H1 (cell line): ENCODE data around the gene B3GALT6. TPM values are rescaled to one million over a fixed set of nuclear protein-coding genes. Genes with fewer than 3 reads are reported as not detected.

Source experiments
- CTCF ChIA-PET: fragments of 300-600 bp; sonication (Branson Sonifier 250); formaldehyde crosslinking; loops from one replicate; lab custom pipeline; 2021; ENCODE audit not compliant: partially characterized antibody; lab: Charles Lee
- POLR2A ChIA-PET: fragments of 300-600 bp; sonication (Branson Sonifier 250); formaldehyde crosslinking; loops from one replicate; lab custom pipeline; 2021; ENCODE audit warnings: inconsistent platforms; ENCODE audit not compliant: partially characterized antibody; lab: Charles Lee
- DNase-seq, 2 experiments: peaks; one replicate each; pipeline versions ENCODE4 v3.0.0 to v3.0.0-alpha.2; 2010 to 2022; ENCODE audit warnings: low spot score in 2 of 2, low read depth in 1 of 2, mixed read lengths in 1 of 2
- FAIRE-seq: peaks from 2 replicates; lab custom pipeline; 2011; peaks lifted over from hg19 to GRCh38; lab: Jason Lieb, UNC
- H2AFZ ChIP-seq: 2 replicates; pipeline ENCODE4 v1.8.1; 2012; ENCODE audit warnings: low read length, inconsistent platforms
- H2AK5ac ChIP-seq: 2 replicates; pipeline ENCODE4 v1.6.1; 2013; ENCODE audit warnings: low read depth, low read length
- H2BK120ac ChIP-seq: replicated peaks from 2 replicates; pipeline ENCODE3; 2013; ENCODE audit warnings: low read depth, low read length, inconsistent platforms
- H2BK12ac ChIP-seq: 2 replicates; pipeline ENCODE4 v1.6.1; 2013; ENCODE audit warnings: low read depth, low read length
- H2BK15ac ChIP-seq: 2 replicates; pipeline ENCODE4 v1.6.1; 2013; ENCODE audit warnings: low read length
- H2BK20ac ChIP-seq: 2 replicates; pipeline ENCODE4 v1.6.1; 2013; ENCODE audit warnings: low read length
- H2BK5ac ChIP-seq: 2 replicates; pipeline ENCODE4 v1.6.1; 2013; ENCODE audit warnings: low read depth, low read length
- H3K14ac ChIP-seq: 2 replicates; pipeline ENCODE4 v1.6.1; 2013; ENCODE audit warnings: inconsistent platforms; ENCODE audit not compliant: insufficient read length
- H3K18ac ChIP-seq: 2 replicates; pipeline ENCODE4 v1.6.1; 2013; ENCODE audit warnings: low read length; ENCODE audit errors: extremely low read depth
- H3K23ac ChIP-seq: 2 replicates; pipeline ENCODE4 v1.6.1; 2013; ENCODE audit warnings: inconsistent platforms; ENCODE audit not compliant: insufficient read length
- H3K23me2 ChIP-seq: 2 replicates; pipeline ENCODE4 v1.6.1; 2013; ENCODE audit warnings: low read depth, low read length
- H3K27ac ChIP-seq: 2 replicates; pipeline ENCODE4 v1.6.1; 2011; ENCODE audit warnings: low read depth, low read length, inconsistent platforms
- H3K27me3 ChIP-seq, 4 experiments: replicated peaks in 1 of 4; 1 replicate in 1 of 4; 2 replicates in 3 of 4; pipeline versions ENCODE4 v1.6.1 to v1.8.1; 2011 to 2013; ENCODE audit warnings: low read length in 3 of 4, mild to moderate bottlenecking in 3 of 4, inconsistent platforms in 2 of 4, mixed read lengths in 2 of 4, moderate library complexity in 1 of 4; ENCODE audit not compliant: control insufficient read depth in 3 of 4, insufficient read depth in 3 of 4; ENCODE audit errors: extremely low read depth in 1 of 4
- H3K36me3 ChIP-seq, 4 experiments: 2 replicates each; pipeline versions ENCODE4 v1.6.1 to v1.8.1; 2011 to 2013; ENCODE audit warnings: mild to moderate bottlenecking in 4 of 4, low read length in 3 of 4, moderate library complexity in 2 of 4, control low read depth in 1 of 4, inconsistent platforms in 1 of 4; ENCODE audit not compliant: insufficient read depth in 4 of 4, control insufficient read depth in 2 of 4
- H3K4ac ChIP-seq: replicated peaks from 2 replicates; pipeline ENCODE3; 2013; ENCODE audit warnings: low read length, low read depth, mixed read lengths, inconsistent platforms; ENCODE audit not compliant: insufficient read length
- H3K4me1 ChIP-seq, 4 experiments: replicated peaks in 1 of 4; 1 replicate in 1 of 4; 2 replicates in 3 of 4; pipeline versions ENCODE4 v1.6.1 to v1.8.1; 2011 to 2013; ENCODE audit warnings: low read length in 3 of 4, inconsistent platforms in 2 of 4, mixed read lengths in 1 of 4; ENCODE audit not compliant: insufficient read depth in 4 of 4, control insufficient read depth in 3 of 4
- H3K4me2 ChIP-seq, 2 experiments: 2 replicates each; pipeline versions ENCODE4 v1.6.1 to v1.8.1; 2011 to 2013; ENCODE audit warnings: low read depth in 2 of 2, low read length in 2 of 2, control low read depth in 1 of 2, inconsistent platforms in 1 of 2, mild to moderate bottlenecking in 1 of 2; ENCODE audit not compliant: insufficient read depth in 1 of 2
- H3K4me3 ChIP-seq, 4 experiments: fragments of 200-600, 300-600 bp in 1 of 4; sonication (generic), shearing (Covaris generic), sonication (Bioruptor Twin) in 1 of 4; 2 replicates each; pipeline versions ENCODE4 v1.5.1 to v1.8.1; 2011 to 2016; ENCODE audit warnings: low read length in 4 of 4, low read depth in 3 of 4, control low read depth in 2 of 4, inconsistent platforms in 2 of 4, mild to moderate bottlenecking in 2 of 4, mixed read lengths in 1 of 4, moderate library complexity in 1 of 4; ENCODE audit not compliant: insufficient read depth in 2 of 4; ENCODE audit errors: extremely low read depth in 1 of 4
- H3K56ac ChIP-seq: replicated peaks from 2 replicates; pipeline ENCODE3; 2013; ENCODE audit warnings: low read depth, mild to moderate bottlenecking, mixed read lengths, low read length, inconsistent platforms; ENCODE audit not compliant: insufficient read length
- H3K79me1 ChIP-seq: 2 replicates; pipeline ENCODE4 v1.6.1; 2013; ENCODE audit warnings: low read depth, low read length, control low read depth
- H3K79me2 ChIP-seq, 2 experiments: 2 replicates each; pipeline versions ENCODE4 v1.6.1 to v1.8.1; 2012 to 2013; ENCODE audit warnings: low read length in 2 of 2, mild to moderate bottlenecking in 2 of 2, inconsistent platforms in 1 of 2; ENCODE audit not compliant: insufficient read depth in 2 of 2, control insufficient read depth in 1 of 2
- H3K9ac ChIP-seq, 4 experiments: replicated peaks in 1 of 4; 1 replicate in 1 of 4; 2 replicates in 3 of 4; pipeline versions ENCODE4 v1.6.1 to v1.8.1; 2011 to 2013; ENCODE audit warnings: low read depth in 3 of 4, low read length in 3 of 4, control low read depth in 2 of 4, mild to moderate bottlenecking in 2 of 4, moderate library complexity in 2 of 4, inconsistent platforms in 1 of 4; ENCODE audit errors: extremely low read depth in 1 of 4
- H3K9me3 ChIP-seq, 2 experiments: 2 replicates each; pipeline versions ENCODE4 v1.6.1 to v1.8.1; 2012 to 2013; ENCODE audit warnings: mild to moderate bottlenecking in 2 of 2, moderate library complexity in 2 of 2, control low read depth in 1 of 2, inconsistent platforms in 1 of 2, low read depth in 1 of 2, low read length in 1 of 2, mixed read lengths in 1 of 2; ENCODE audit not compliant: insufficient read depth in 2 of 2
- H4K20me1 ChIP-seq, 2 experiments: replicated peaks in 1 of 2; 2 replicates each; pipeline versions ENCODE3 to v1.8.1; 2011 to 2013; ENCODE audit warnings: inconsistent platforms in 2 of 2, low read length in 2 of 2, mild to moderate bottlenecking in 1 of 2; ENCODE audit not compliant: insufficient read depth in 2 of 2, control insufficient read depth in 1 of 2
- H4K5ac ChIP-seq: 2 replicates; pipeline ENCODE4 v1.6.1; 2013; ENCODE audit warnings: low read length, low read depth, mixed read lengths, inconsistent platforms; ENCODE audit not compliant: insufficient read length
- H4K8ac ChIP-seq: 2 replicates; pipeline ENCODE4 v1.8.0; 2013; ENCODE audit warnings: mild to moderate bottlenecking, moderate library complexity, low read length, inconsistent platforms; ENCODE audit not compliant: insufficient read depth; ENCODE audit errors: extremely low read depth
- H4K91ac ChIP-seq: replicated peaks from 2 replicates; pipeline ENCODE3; 2013; ENCODE audit warnings: low read length, mixed read lengths, inconsistent platforms; ENCODE audit not compliant: insufficient read length
- CBX8 ChIP-seq: fragments of 300-800, 300-1000 bp; sonication (generic); IDR thresholded peaks from 2 replicates; pipeline ENCODE4 v1.7.1; 2016; ENCODE audit warnings: low read depth, low read length, borderline replicate concordance
- CHD2 ChIP-seq: IDR thresholded peaks from 2 replicates; pipeline ENCODE4 v1.6.1; 2012; ENCODE audit warnings: low read length, improper control_type of control experiment
- POLR2A ChIP-seq, 2 experiments: IDR thresholded peaks; 1 replicate in 1 of 2; 2 replicates in 1 of 2; pipeline ENCODE4 v1.6.1; 2011; ENCODE audit warnings: low read depth in 2 of 2, low read length in 2 of 2, mild to moderate bottlenecking in 2 of 2; ENCODE audit errors: control extremely low read depth in 1 of 2
- SIN3A ChIP-seq, 2 experiments: IDR thresholded peaks in 1 of 2; conservative IDR thresholded peaks in 1 of 2; 2 replicates each; pipeline ENCODE4 v1.6.1; 2011 to 2012; ENCODE audit warnings: low read length in 2 of 2, improper control_type of control experiment in 1 of 2, low read depth in 1 of 2, mild to moderate bottlenecking in 1 of 2
- TAF7 ChIP-seq: optimal IDR thresholded peaks from 2 replicates; pipeline ENCODE3; 2011; ENCODE audit warnings: low read depth, mild to moderate bottlenecking, inconsistent platforms, low read length, moderate library complexity, borderline replicate concordance
- TCF12 ChIP-seq: IDR thresholded peaks from 2 replicates; pipeline ENCODE4 v1.6.1; 2011; ENCODE audit warnings: low read depth, mild to moderate bottlenecking, low read length
- TEAD4 ChIP-seq: IDR thresholded peaks from 2 replicates; pipeline ENCODE4 v1.6.1; 2012; ENCODE audit warnings: low read depth, low read length, inconsistent platforms, mixed read lengths
- WGBS, 2 experiments: shearing (Covaris generic) in 1 of 2; methylation state at CpG; one replicate each; pipeline versions ENCODE4 v1.1.6 to v1.1.7; 2013 to 2015; ENCODE audit warnings: low lambda C conversion rate in 2 of 2, mixed read lengths in 2 of 2, inconsistent platforms in 1 of 2, low coverage in 1 of 2, missing lambda C conversion rate in 1 of 2; ENCODE audit not compliant: insufficient replicate concordance in 2 of 2, insufficient coverage in 1 of 2, insufficient read length in 1 of 2; ENCODE audit errors: extremely low coverage in 1 of 2, missing lambda C conversion rate in 1 of 2; 5-methylcytosine and 5-hydroxymethylcytosine counted together
- polyA plus RNA-seq, 7 experiments: library from polyadenylated mRNA; depleted of rRNA in 3 of 7; stranded (reverse) in 5 of 7; unstranded in 2 of 7; fragments of >200 nt in 5 of 7; fragments of 200-250 nt in 2 of 7; gene quantifications; 1 replicate in 5 of 7; 2 replicates in 1 of 7; 4 replicates in 1 of 7; pipeline versions ENCODE4 v1.2.1 to v1.2.3, GENCODE V29; 2011 to 2013; ENCODE audit warnings: missing spikeins in 2 of 7, mixed read lengths in 2 of 7
- total RNA-seq: library from RNA; stranded (reverse); fragmentation: NEBNext Ultra II Directional; extraction: Animal tissue kit (Norgen Biotek cat#: 25700); gene quantifications from 2 replicates; pipeline ENCODE4 v1.2.1, GENCODE V29; 2021

Gene B3GALT6
- total and polyA plus RNA-seq, 2 of the 8 experiments (the other 6 are each of a cell fraction or from before 2014, with no cell fraction given) = 18.4 to 20.4 TPM

GRCh38 chr1:1235016-1235744, 3.1 kb downstream of the B3GALT6 start:
- no peak overlapping the region for H4K5ac ChIP-seq
- TF ChIP-seq TEAD4 (no peak), CHD2 (no peak), TCF12 (no peak), TAF7 (no peak), SIN3A (conservative IDR thresholded peaks at IDR 0.05 in 1 of 2, IDR thresholded peaks at IDR 0.05 in 1 of 2; ENCODE audit: low read depth in 1 of 2, low read length in 2 of 2) (no peak), CBX8 (no peak), POLR2A (IDR thresholded peaks at IDR 0.05; ENCODE audit: control extremely low read depth in 1 of 2, low read depth in 2 of 2, low read length in 2 of 2) (no peak)
- no peak overlapping the region for H3K23ac ChIP-seq
- POLR2A ChIA-PET = interaction anchor here (1.0 kb wide), 1 partner anchor 15 kb away, joined by 3 read pairs; no protein-coding TSS in a partner anchor
- H3K4me1 ChIP-seq = peaks cover 0 to 12% (median 2%) of the 10 kb centered on the region in 4 experiments; a peak in 4 of 7 replicates
- WGBS, 2 experiments = 92% methylated on average over 22 of the region's 27 CpGs; no CpG with 5 or more reads in 1 of the 2 experiments
- H3K14ac ChIP-seq = no peak overlapping the region
- H3K36me3 ChIP-seq = peaks cover 0 to 8% (median 0%) of the 10 kb centered on the region in 4 experiments; a peak in 1 of 8 replicates
- H3K18ac ChIP-seq = no peak overlapping the region
- no peak overlapping the region for H2BK20ac ChIP-seq
- H3K79me2 ChIP-seq = peaks cover under 1 to 19% of the 10 kb centered on the region in 2 experiments; a peak in 3 of 4 replicates
- H4K91ac ChIP-seq = no peak overlapping the region
- peaks cover 19% of the 10 kb centered on the region for H3K79me1 ChIP-seq
- H3K4me3 ChIP-seq = no peak overlapping the region
- no peak overlapping the region for H2AK5ac ChIP-seq
- no peak overlapping the region for H3K4ac ChIP-seq
- peaks cover 7% of the 10 kb centered on the region for H3K23me2 ChIP-seq
- no peak for FAIRE-seq
- H2BK15ac ChIP-seq = no peak overlapping the region
- peaks cover 0 to 9% of the 10 kb centered on the region in 2 experiments; a peak in 2 of 4 replicates for H3K9me3 ChIP-seq
- no peak overlapping the region for H2BK5ac ChIP-seq
- no peak overlapping the region for H3K56ac ChIP-seq
- H4K8ac ChIP-seq = peak overlapping the region; percentile 19; the same call in 1 of the 2 replicates
- peaks cover 2 to 13% of the 10 kb centered on the region in 2 experiments for H4K20me1 ChIP-seq
- H3K27ac ChIP-seq = no peak overlapping the region
- no peak overlapping the region for H2BK12ac ChIP-seq
- H3K9ac ChIP-seq = no peak overlapping the region
- H2AFZ ChIP-seq = no peak overlapping the region
- H3K4me2 ChIP-seq = no peak overlapping the region
- no peaks in the 10 kb centered on the region; a peak in 1 of 7 replicates for H3K27me3 ChIP-seq
- no peak for DNase-seq
- CTCF ChIA-PET = interaction anchor here (0.6 to 0.9 kb wide), 3 partner anchors 28 to 113 kb away, joined by 3 to 4 read pairs (median 4); no protein-coding TSS in a partner anchor
- H2BK120ac ChIP-seq = no peak overlapping the region
